Stimulated activated CD4-positive, alpha-beta T cell treated with anti-CD3 and anti-CD28 coated beads, Interleukin-12 subunit alpha, Interleukin-12 subunit beta, amount 100 ng/mL, for 48 hours (primary cell): ENCODE data around the gene FRMD4A.

Source experiments
- DNase-seq, 3 donors: peaks; one replicate each; pipeline ENCODE4 v3.0.0-alpha.2; 2020; ENCODE audit warnings: low read depth in 2 of 3, low spot score in 1 of 3

FRMD4A gene

DNA sequence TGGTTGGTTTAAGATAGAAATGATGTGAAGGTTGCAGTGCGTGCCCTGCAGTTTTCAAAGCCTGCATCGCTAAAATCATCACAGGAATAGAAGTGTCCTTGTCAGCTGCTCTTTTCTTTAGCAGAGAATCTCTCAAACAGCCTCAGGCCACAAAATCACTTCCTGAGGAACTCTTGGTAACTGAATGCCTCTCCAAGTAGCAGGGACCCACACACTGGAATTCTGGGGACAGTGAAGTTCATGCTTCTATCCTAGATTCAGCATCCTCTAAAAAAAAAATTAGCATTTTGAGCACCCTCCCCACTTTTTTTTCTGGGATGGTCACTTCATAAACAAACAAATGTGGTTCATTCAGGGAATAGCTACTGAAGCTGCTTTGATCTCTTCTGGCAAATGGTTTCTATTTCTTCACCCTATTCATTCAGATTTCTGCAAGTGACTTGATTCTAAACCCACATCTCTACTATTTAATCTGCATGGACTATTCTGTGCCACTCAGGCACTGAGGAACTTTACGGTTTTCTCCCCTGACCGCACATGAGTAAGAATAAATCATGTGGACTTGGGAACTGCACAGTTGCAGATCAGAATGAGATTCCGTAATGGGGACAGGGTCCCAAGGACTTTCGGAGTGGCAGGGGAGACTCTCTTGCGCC, 306.9 kb downstream of the FRMD4A start:
- DNase-seq = no peak

DNA sequence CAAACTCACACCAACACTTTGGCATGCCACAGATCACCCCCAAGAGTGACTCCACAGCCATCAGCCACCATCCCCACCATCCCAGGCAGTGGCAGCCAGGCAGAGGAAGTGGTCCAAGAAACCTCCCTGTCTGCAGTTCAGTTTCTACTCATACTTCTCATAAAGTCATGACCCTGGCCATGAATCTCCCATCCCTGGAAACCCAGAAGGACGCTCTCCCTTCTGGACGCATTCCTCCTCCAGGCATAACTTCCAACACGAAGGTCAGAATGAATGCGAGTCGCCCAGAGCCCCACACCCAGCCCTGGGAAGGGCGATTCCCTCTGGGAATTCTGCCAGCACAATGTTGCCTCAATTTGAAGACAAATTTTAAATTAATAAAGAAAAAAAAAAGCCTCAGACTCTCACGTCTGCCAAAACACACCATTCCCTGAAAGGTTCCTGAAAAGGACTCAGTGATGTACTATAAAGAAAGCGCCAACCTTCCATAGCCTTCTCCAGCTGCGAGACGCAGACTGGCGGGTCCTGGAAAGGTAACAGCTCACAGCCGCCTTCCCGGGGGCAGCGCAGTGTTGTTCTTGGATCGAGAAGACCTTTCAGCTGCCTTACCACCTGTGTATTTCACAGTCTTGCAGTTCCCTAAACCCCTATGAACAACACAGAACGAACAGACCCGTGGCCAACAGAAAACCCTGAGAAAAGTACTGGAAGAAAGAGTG, 307.6 kb downstream of the FRMD4A start:
- no peak for DNase-seq

- DNase-seq = no peak
Observed at GRCh38 chr10:14022052-14022451, 308.7 kb downstream of the FRMD4A start.

GRCh38 chr10:14020037-14020664, 310.6 kb downstream of the FRMD4A start:
- no peak for DNase-seq

DNA sequence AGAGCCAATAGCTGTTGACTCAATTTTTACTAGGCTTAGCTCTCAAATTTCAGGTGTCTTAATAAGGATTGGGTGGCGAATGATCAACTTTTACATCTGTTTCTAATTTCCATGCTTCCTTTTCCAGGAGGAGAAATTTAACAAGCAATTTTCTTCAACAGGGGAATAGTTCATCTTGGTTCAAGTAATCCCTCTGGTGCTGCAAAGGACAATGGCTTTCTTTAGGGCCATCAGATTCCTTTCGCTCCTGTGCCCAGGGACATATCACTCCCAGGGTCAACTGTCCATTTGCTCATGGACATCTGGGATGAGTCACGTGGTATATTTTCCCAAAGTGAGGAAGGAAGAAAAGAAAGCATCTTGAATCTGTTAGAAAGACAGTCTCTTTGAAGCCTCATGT, 313.3 kb downstream of the FRMD4A start:
- DNase-seq = no peak

DNA sequence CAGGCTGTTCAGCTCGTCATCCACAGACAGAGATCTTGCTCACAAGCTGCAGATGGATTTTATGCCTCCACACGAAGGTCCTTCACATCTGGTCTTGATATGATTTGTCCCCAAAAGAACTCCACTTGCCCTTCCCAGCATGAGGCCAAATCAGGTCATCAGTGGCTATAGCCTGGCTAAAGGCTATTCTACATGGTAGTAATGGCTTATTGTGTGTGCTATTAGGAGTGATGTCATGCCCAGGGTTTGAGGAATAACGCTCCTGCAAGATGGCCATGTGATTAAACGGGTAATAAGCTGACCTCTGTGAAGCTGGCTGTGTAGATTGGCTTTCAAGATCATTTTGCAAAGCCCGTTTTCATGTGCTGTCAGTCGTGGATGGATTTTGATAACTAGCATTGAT, 313.8 kb downstream of the FRMD4A start:
- no peak for DNase-seq

GRCh38 chr10:14016011-14016536, 314.6 kb downstream of the FRMD4A start:
- DNase-seq = no peak

DNA sequence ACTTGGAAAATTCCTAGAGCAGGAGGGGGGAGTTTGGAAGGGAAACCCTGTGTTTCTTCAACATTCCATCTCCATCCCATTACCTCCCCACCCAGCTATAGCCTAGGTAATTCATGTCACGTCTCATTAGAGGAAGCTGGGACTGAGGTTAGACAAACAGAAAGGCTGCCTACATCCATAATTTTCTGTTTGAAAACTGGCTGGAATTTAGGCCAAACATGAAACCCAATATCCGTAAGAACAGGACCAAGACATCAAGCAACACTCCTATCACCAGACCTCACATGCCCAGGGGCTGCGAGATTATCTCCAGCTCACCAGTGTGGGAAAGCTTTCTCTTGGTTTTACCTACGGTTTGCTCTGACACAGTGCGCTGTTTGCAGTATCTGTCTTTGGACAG, 316.3 kb downstream of the FRMD4A start:
- no peak for DNase-seq

GRCh38 chr10:14010769-14011574, 319.8 kb downstream of the FRMD4A start:
- DNase-seq = no peak

- DNase-seq = peak in 1 of 3 donors; percentile 3
Observed at GRCh38 chr10:14010101-14010558, 320.6 kb downstream of the FRMD4A start.

- DNase-seq = peak; percentile 48 to 65 (median 60)
Observed at GRCh38 chr10:14009371-14010100, 321.2 kb downstream of the FRMD4A start.

- DNase-seq = no peak
Observed at GRCh38 chr10:14008740-14009080, 322.0 kb downstream of the FRMD4A start.

GRCh38 chr10:14004536-14004935, 326.2 kb downstream of the FRMD4A start:
- no peak for DNase-seq

DNA sequence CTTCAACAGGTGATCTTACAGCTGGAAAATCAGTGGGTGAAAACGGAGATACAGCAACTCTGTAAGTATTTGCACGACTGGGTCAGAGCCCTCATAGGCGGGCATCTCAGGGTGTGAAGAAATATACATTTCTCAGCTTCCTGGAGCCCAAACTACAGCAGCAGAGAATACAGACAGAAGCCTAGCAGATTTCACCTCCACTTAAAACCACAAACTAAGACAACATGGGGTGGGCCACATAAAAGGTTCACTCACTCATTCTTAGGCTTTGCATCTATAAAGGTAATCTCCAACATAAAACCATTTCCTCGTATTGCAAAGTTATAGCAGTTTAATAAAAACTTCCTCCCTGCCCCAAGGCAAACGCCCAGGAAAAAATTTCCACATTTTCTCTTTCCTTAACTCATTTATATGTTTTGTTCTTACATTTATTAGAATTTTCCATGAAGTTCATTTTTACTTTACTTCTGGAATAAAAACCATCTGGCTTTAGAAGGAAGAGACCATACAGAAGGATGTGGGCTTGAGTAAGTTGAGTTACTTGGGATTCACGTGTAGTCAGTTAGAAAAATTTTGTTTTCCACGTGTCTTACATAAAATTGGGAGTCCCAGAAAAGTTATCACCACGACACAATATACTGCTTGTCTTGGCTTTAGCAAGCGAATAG, 327.1 kb downstream of the FRMD4A start:
- DNase-seq = no peak

- DNase-seq = no peak
Observed at GRCh38 chr10:14001298-14002040, 329.3 kb downstream of the FRMD4A start.

GRCh38 chr10:13998163-13998835, 332.4 kb downstream of the FRMD4A start:
- no peak for DNase-seq

DNA sequence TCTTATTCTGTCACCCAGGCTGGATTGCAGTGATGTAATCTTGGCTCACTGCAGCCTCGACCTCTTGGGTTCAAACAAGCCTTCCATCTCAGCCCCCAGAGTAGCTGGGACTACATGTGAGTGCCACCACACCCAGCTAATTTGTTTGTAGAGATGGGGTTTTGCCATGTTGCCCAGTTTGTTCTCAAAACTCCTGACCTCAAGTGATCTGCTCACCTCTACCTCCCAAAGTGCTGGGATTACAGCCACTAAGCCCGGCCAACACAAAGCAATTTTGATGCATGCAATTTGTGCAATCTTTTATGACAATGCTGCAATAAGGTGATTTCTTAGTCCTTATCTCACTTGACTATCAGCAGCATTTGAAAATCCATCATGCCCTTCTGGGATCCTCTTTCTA, 333.1 kb downstream of the FRMD4A start:
- DNase-seq = no peak

- no peak for DNase-seq
Observed at GRCh38 chr10:13994932-13995331, 335.8 kb downstream of the FRMD4A start.

GRCh38 chr10:13993673-13994089, 337.0 kb downstream of the FRMD4A start:
- no peak for DNase-seq
